IPS-11a (cell line): ENCODE data around the gene MATN3.

Experiments used
- H3K4me3 ChIP-seq: one replicate; pipeline ENCODE4 v1.5.1; 2013; ENCODE audit warnings: low read depth, low read length, control low read depth

Gene MATN3

DNA sequence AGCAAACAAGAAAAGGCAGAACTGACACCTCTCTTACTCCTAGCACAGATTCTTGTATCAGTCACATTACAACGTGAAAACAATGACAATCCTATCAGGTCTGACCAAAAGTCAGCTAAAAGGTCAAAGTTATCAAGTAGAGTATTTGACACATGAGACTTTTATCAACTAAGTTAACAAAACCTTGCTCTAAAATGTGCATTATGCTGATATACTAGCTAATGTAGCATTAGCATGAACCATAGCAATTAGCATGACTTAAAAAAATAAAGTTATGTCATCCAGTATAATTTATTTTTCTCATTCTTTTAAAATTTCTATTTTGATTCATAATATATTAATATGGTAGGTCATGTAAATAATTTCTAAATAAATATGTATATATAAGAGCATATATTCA, 69.3 kb downstream of the MATN3 start:
- no peak overlapping the region for H3K4me3 ChIP-seq

DNA sequence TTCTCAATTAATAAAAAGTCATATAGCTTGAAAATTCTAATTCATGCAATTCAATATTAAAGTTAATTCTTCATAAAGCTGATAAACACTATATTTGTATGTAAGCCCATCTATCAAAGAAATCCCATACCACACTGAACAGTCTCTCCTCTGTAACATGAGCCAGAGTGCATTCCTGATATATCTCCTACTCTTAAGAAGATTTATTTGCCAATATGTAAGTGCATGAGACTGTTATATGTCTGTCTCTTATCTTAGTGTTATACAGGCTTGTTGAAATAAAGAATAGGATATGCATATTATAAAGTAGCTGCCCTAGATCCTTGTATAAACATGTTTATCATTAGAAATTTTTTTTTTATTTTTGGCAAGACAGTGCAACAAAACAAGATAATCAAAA, 70.3 kb downstream of the MATN3 start:
- no peak overlapping the region for H3K4me3 ChIP-seq
